ENCODE measurements around the gene RBM28. TPM values are rescaled to one million over a fixed set of nuclear protein-coding genes. Genes with fewer than 3 reads are reported as not detected.

Gene RBM28
- total RNA-seq, 1 experiment from 2014 or later, result 100 TPM

- Histone ChIP-seq H3K4me1 (ENCODE audit: insufficient read depth, low read length, poor library complexity, severe bottlenecking) (no peaks in the 10 kb centered on the region), H3K27ac (ENCODE audit: low read depth, low read length, poor library complexity, severe bottlenecking) (no peak overlapping the region), H3K9me3 (ENCODE audit: low read depth, low read length, poor library complexity, severe bottlenecking) (no peaks in the 10 kb centered on the region), H3K4me3 (ENCODE audit: low read depth, low read length, poor library complexity, severe bottlenecking) (no peak overlapping the region), H3K36me3 (ENCODE audit: insufficient read depth, low read length, poor library complexity, severe bottlenecking) (peaks cover 93% of the 10 kb centered on the region), H3K27me3 (replicated peaks; ENCODE audit: insufficient read depth, low read depth, low read length, poor library complexity) (no peaks in the 10 kb centered on the region)
- intact Hi-C loops (cut with micrococcal nuclease; ENCODE audit: unreplicated experiment), result no loop called here
- no TSS peak for BruUV-seq (replicated peaks)
- TF ChIP-seq EZH2 (IDR thresholded peaks at IDR 0.05; ENCODE audit: borderline replicate concordance, low read depth, low read length, poor library complexity, severe bottlenecking) (no peak), CTCF (conservative IDR thresholded peaks at IDR 0.05; ENCODE audit: low read depth, low read length) (no peak)
- ChIA-PET POLR2A (ENCODE audit: low non-redundant PET) (no interaction called here), CTCF (no interaction called here)
- no peak for DNase-seq (ENCODE audit: low spot score)
Measured at GRCh38 chr7:128309976-128310375, 33.7 kb downstream of the RBM28 start.

DNA sequence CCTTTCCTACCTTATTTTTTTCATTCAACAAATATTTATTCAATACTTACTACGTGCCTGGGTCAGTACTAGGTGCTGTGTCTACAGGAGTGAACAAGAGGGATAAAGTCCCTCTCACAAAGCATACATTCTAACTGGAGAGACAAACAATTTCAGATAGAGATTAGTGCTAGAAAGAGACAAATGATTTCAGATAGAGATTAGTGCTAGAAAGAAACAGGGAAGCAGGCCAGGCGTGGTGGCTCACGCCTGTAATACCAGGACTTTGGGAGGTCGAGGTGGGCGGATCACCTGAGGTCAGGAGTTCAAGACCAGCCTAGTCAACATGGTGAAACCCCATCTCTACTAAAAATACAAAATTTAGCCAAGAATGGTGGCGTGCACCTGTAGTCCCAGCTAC, 34.6 kb downstream of the RBM28 start:
- CTCF ChIA-PET, result no interaction called here
- no peak for DNase-seq (ENCODE audit: low spot score)
- Histone ChIP-seq H3K9me3 (ENCODE audit: low read depth, low read length, poor library complexity, severe bottlenecking) (no peaks in the 10 kb centered on the region), H3K27me3 (replicated peaks; ENCODE audit: insufficient read depth, low read depth, low read length, poor library complexity) (no peaks in the 10 kb centered on the region), H3K36me3 (ENCODE audit: insufficient read depth, low read length, poor library complexity, severe bottlenecking) (peaks cover 91% of the 10 kb centered on the region), H3K4me3 (ENCODE audit: low read depth, low read length, poor library complexity, severe bottlenecking) (no peak overlapping the region), H3K27ac (ENCODE audit: low read depth, low read length, poor library complexity, severe bottlenecking) (no peak overlapping the region), H3K4me1 (ENCODE audit: insufficient read depth, low read length, poor library complexity, severe bottlenecking) (no peaks in the 10 kb centered on the region)
- intact Hi-C loops (cut with micrococcal nuclease; ENCODE audit: unreplicated experiment), result no loop called here
- POLR2A ChIA-PET (ENCODE audit: low non-redundant PET), result no interaction called here
- TF ChIP-seq EZH2 (IDR thresholded peaks at IDR 0.05; ENCODE audit: borderline replicate concordance, low read depth, low read length, poor library complexity, severe bottlenecking) (no peak), CTCF (conservative IDR thresholded peaks at IDR 0.05; ENCODE audit: low read depth, low read length) (no peak)
- BruUV-seq (replicated peaks), result no TSS peak

DNA sequence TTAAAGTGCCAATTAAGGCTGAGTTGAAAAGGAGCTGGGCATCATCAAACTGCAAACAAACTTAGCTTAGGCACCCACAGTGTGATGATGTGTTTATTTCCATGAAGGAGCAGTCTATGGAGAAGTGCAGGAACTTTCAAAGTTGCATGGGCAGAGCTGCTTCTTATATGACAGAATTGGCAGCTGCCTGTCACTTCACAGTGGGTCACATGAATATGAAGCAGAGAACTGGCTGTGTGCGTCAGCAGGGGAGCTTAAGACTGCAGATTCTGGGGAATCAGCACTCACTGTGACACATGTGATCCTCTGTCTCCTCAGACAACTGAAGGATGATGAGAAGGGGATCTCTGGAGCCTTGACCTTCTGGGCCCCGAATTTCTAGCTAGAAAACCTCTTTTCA, 36.6 kb downstream of the RBM28 start:
- CTCF ChIA-PET, result no interaction called here
- no peaks in the 10 kb centered on the region for H3K9me3 ChIP-seq (ENCODE audit: low read depth, low read length, poor library complexity, severe bottlenecking)
- no peak overlapping the region for H3K27ac ChIP-seq (ENCODE audit: low read depth, low read length, poor library complexity, severe bottlenecking)
- no peak for DNase-seq (ENCODE audit: low spot score)
- intact Hi-C loops (cut with micrococcal nuclease; ENCODE audit: unreplicated experiment), result no loop called here
- H3K4me3 ChIP-seq (ENCODE audit: low read depth, low read length, poor library complexity, severe bottlenecking), result no peak overlapping the region
- H3K4me1 ChIP-seq (ENCODE audit: insufficient read depth, low read length, poor library complexity, severe bottlenecking), result no peaks in the 10 kb centered on the region
- no TSS peak for BruUV-seq (replicated peaks)
- peaks cover 81% of the 10 kb centered on the region for H3K36me3 ChIP-seq (ENCODE audit: insufficient read depth, low read length, poor library complexity, severe bottlenecking)
- TF ChIP-seq EZH2 (IDR thresholded peaks at IDR 0.05; ENCODE audit: borderline replicate concordance, low read depth, low read length, poor library complexity, severe bottlenecking) (no peak), CTCF (conservative IDR thresholded peaks at IDR 0.05; ENCODE audit: low read depth, low read length) (no peak)
- H3K27me3 ChIP-seq (replicated peaks; ENCODE audit: insufficient read depth, low read depth, low read length, poor library complexity), result no peaks in the 10 kb centered on the region
- POLR2A ChIA-PET (ENCODE audit: low non-redundant PET), result no interaction called here

Data from A673 (cell line).